ENCODE data around the gene C5.

The C5 gene

GRCh38 chr9:120941046-120941770 is 108.9 kb downstream of the C5 start:
- Histone ChIP-seq H3K27ac (ENCODE audit: low read depth, low read length) (no peak overlapping the region), H3K9ac (ENCODE audit: low read depth, low read length) (no peak overlapping the region), H3K4me1 (ENCODE audit: insufficient read depth, low read length) (peaks cover 19% of the 10 kb centered on the region), H3K4me3 (ENCODE audit: low read length) (no peak overlapping the region), H3K36me3 (ENCODE audit: insufficient read depth, low read length) (no peaks in the 10 kb centered on the region), H3K27me3 (ENCODE audit: insufficient read depth, low read length) (no peaks in the 10 kb centered on the region), H3K9me3 (ENCODE audit: insufficient read depth, low read depth, low read length) (no peaks in the 10 kb centered on the region)
- WGBS: 89% methylated on average over 6 of the region's 6 CpGs

GRCh38 chr9:120940573-120940972 is 109.5 kb downstream of the C5 start:
- H3K27me3 ChIP-seq (ENCODE audit: insufficient read depth, low read length): no peaks in the 10 kb centered on the region
- no peak overlapping the region for H3K9ac ChIP-seq (ENCODE audit: low read depth, low read length)
- H3K4me3 ChIP-seq (ENCODE audit: low read length): no peak overlapping the region
- no peaks in the 10 kb centered on the region for H3K36me3 ChIP-seq (ENCODE audit: insufficient read depth, low read length)
- no peaks in the 10 kb centered on the region for H3K9me3 ChIP-seq (ENCODE audit: insufficient read depth, low read depth, low read length)
- 80% methylated on average over 10 of the region's 10 CpGs for WGBS
- peaks cover 19% of the 10 kb centered on the region for H3K4me1 ChIP-seq (ENCODE audit: insufficient read depth, low read length)
- H3K27ac ChIP-seq (ENCODE audit: low read depth, low read length): no peak overlapping the region

- Histone ChIP-seq H3K27me3 (ENCODE audit: insufficient read depth, low read length) (no peaks in the 10 kb centered on the region), H3K9ac (ENCODE audit: low read depth, low read length) (no peak overlapping the region), H3K36me3 (ENCODE audit: insufficient read depth, low read length) (no peaks in the 10 kb centered on the region), H3K9me3 (ENCODE audit: insufficient read depth, low read depth, low read length) (no peaks in the 10 kb centered on the region), H3K4me1 (ENCODE audit: insufficient read depth, low read length) (peaks cover 19% of the 10 kb centered on the region), H3K27ac (ENCODE audit: low read depth, low read length) (no peak overlapping the region), H3K4me3 (ENCODE audit: low read length) (no peak overlapping the region)
- WGBS: 85% methylated on average over 2 of the region's 3 CpGs
These were observed 111.2 kb downstream of the C5 start for GRCh38 chr9:120938851-120939250.

- Histone ChIP-seq H3K9ac (ENCODE audit: low read depth, low read length) (no peak overlapping the region), H3K9me3 (ENCODE audit: insufficient read depth, low read depth, low read length) (no peaks in the 10 kb centered on the region), H3K36me3 (ENCODE audit: insufficient read depth, low read length) (no peaks in the 10 kb centered on the region), H3K27ac (ENCODE audit: low read depth, low read length) (no peak overlapping the region), H3K27me3 (ENCODE audit: insufficient read depth, low read length) (no peaks in the 10 kb centered on the region), H3K4me1 (ENCODE audit: insufficient read depth, low read length) (peaks cover 16% of the 10 kb centered on the region), H3K4me3 (ENCODE audit: low read length) (no peak overlapping the region)
- 88% methylated on average over 1 of the region's 1 CpG for WGBS
These were observed 112.5 kb downstream of the C5 start for GRCh38 chr9:120937596-120937995.

GRCh38 chr9:120937127-120937526 is 112.9 kb downstream of the C5 start:
- Histone ChIP-seq H3K27ac (ENCODE audit: low read depth, low read length) (no peak overlapping the region), H3K9ac (ENCODE audit: low read depth, low read length) (no peak overlapping the region), H3K4me1 (ENCODE audit: insufficient read depth, low read length) (peaks cover 11% of the 10 kb centered on the region), H3K27me3 (ENCODE audit: insufficient read depth, low read length) (no peaks in the 10 kb centered on the region), H3K9me3 (ENCODE audit: insufficient read depth, low read depth, low read length) (no peaks in the 10 kb centered on the region), H3K36me3 (ENCODE audit: insufficient read depth, low read length) (no peaks in the 10 kb centered on the region), H3K4me3 (ENCODE audit: low read length) (no peak overlapping the region)
- 93% methylated on average over 1 of the region's 1 CpG for WGBS

- no peaks in the 10 kb centered on the region for H3K27me3 ChIP-seq (ENCODE audit: insufficient read depth, low read length)
- H3K9me3 ChIP-seq (ENCODE audit: insufficient read depth, low read depth, low read length): no peaks in the 10 kb centered on the region
- H3K4me1 ChIP-seq (ENCODE audit: insufficient read depth, low read length): peaks cover 9% of the 10 kb centered on the region
- H3K36me3 ChIP-seq (ENCODE audit: insufficient read depth, low read length): no peaks in the 10 kb centered on the region
- no peak overlapping the region for H3K27ac ChIP-seq (ENCODE audit: low read depth, low read length)
- no peak overlapping the region for H3K9ac ChIP-seq (ENCODE audit: low read depth, low read length)
- 39% methylated on average over 2 of the region's 2 CpGs for WGBS
- H3K4me3 ChIP-seq (ENCODE audit: low read length): no peak overlapping the region
These were observed 113.3 kb downstream of the C5 start for GRCh38 chr9:120936764-120937122.

- H3K27me3 ChIP-seq (ENCODE audit: insufficient read depth, low read length): no peaks in the 10 kb centered on the region
- no peaks in the 10 kb centered on the region for H3K9me3 ChIP-seq (ENCODE audit: insufficient read depth, low read depth, low read length)
- H3K9ac ChIP-seq (ENCODE audit: low read depth, low read length): no peak overlapping the region
- no peak overlapping the region for H3K27ac ChIP-seq (ENCODE audit: low read depth, low read length)
- H3K36me3 ChIP-seq (ENCODE audit: insufficient read depth, low read length): no peaks in the 10 kb centered on the region
- H3K4me1 ChIP-seq (ENCODE audit: insufficient read depth, low read length): peaks cover 5% of the 10 kb centered on the region
- 41% methylated on average over 10 of the region's 10 CpGs for WGBS
- H3K4me3 ChIP-seq (ENCODE audit: low read length): no peak overlapping the region
These were observed 113.9 kb downstream of the C5 start for GRCh38 chr9:120936011-120936763.

- H3K9me3 ChIP-seq (ENCODE audit: insufficient read depth, low read depth, low read length): no peaks in the 10 kb centered on the region
- H3K9ac ChIP-seq (ENCODE audit: low read depth, low read length): no peak overlapping the region
- H3K27ac ChIP-seq (ENCODE audit: low read depth, low read length): no peak overlapping the region
- no peaks in the 10 kb centered on the region for H3K4me1 ChIP-seq (ENCODE audit: insufficient read depth, low read length)
- H3K36me3 ChIP-seq (ENCODE audit: insufficient read depth, low read length): no peaks in the 10 kb centered on the region
- no peak overlapping the region for H3K4me3 ChIP-seq (ENCODE audit: low read length)
- 80% methylated on average over 4 of the region's 4 CpGs for WGBS
- H3K27me3 ChIP-seq (ENCODE audit: insufficient read depth, low read length): no peaks in the 10 kb centered on the region
These were observed 114.7 kb downstream of the C5 start for GRCh38 chr9:120935383-120935857.

- Histone ChIP-seq H3K36me3 (ENCODE audit: insufficient read depth, low read length) (no peaks in the 10 kb centered on the region), H3K9me3 (ENCODE audit: insufficient read depth, low read depth, low read length) (no peaks in the 10 kb centered on the region), H3K9ac (ENCODE audit: low read depth, low read length) (no peak overlapping the region), H3K4me1 (ENCODE audit: insufficient read depth, low read length) (no peaks in the 10 kb centered on the region), H3K27me3 (ENCODE audit: insufficient read depth, low read length) (no peaks in the 10 kb centered on the region), H3K27ac (ENCODE audit: low read depth, low read length) (no peak overlapping the region), H3K4me3 (ENCODE audit: low read length) (no peak overlapping the region)
- WGBS: 82% methylated on average over 3 of the region's 3 CpGs
These were observed 115.8 kb downstream of the C5 start for GRCh38 chr9:120934281-120934680.

- Histone ChIP-seq H3K27me3 (ENCODE audit: insufficient read depth, low read length) (peaks cover under 1% of the 10 kb centered on the region; the same call in 1 of the 2 replicates), H3K4me3 (ENCODE audit: low read length) (no peak overlapping the region), H3K4me1 (ENCODE audit: insufficient read depth, low read length) (no peaks in the 10 kb centered on the region), H3K27ac (ENCODE audit: low read depth, low read length) (no peak overlapping the region), H3K36me3 (ENCODE audit: insufficient read depth, low read length) (no peaks in the 10 kb centered on the region), H3K9ac (ENCODE audit: low read depth, low read length) (no peak overlapping the region), H3K9me3 (ENCODE audit: insufficient read depth, low read depth, low read length) (no peaks in the 10 kb centered on the region)
- 94% methylated on average over 8 of the region's 8 CpGs for WGBS
These were observed 116.6 kb downstream of the C5 start for GRCh38 chr9:120933310-120934055.

Measured in HUES64 (cell line).